Measurements from ENCODE around the gene RERE. TPM values are rescaled to one million over a fixed set of nuclear protein-coding genes. Genes with fewer than 3 reads are reported as not detected.

Gene RERE
- total and polyA plus RNA-seq, 2 experiments from 2014 or later = 148 to 170 TPM

GRCh38 chr1:8509579-8509978, 307.9 kb downstream of the RERE start:
- Mint-ChIP-seq H3K9me3 (no peaks in the 10 kb centered on the region; the same call in 2 of the 3 replicates), H3K27ac (no peak overlapping the region), H3K27me3 (ENCODE audit: insufficient read depth, low read depth, poor library complexity) (peaks cover 18% of the 10 kb centered on the region), H3K4me1 (peaks cover 20% of the 10 kb centered on the region), H3K36me3 (ENCODE audit: low read depth) (peaks cover 25% of the 10 kb centered on the region), H3K4me3 (no peak overlapping the region)
- Histone ChIP-seq H4K20me1 (replicated peaks; ENCODE audit: insufficient read depth) (0 out of 2 replicates have a peak, but pooled peaks cover 5% of the 10 kb centered on the region), H3K9me2 (ENCODE audit: insufficient read depth) (no peaks in the 10 kb centered on the region), H3K4me1 (ENCODE audit: insufficient read depth) (peaks cover 3% of the 10 kb centered on the region; the same call in 1 of the 2 replicates), H3K4me3 (no peak overlapping the region), H3K36me3 (ENCODE audit: insufficient read depth) (peaks cover 4% of the 10 kb centered on the region; the same call in 1 of the 2 replicates), H2AFZ (no peak overlapping the region), H3K79me2 (replicated peaks; ENCODE audit: insufficient read depth) (peaks cover 57% of the 10 kb centered on the region), H3K27ac (ENCODE audit: low read depth) (0 out of 2 replicates have a peak overlapping the region, but pooled peaks have one; percentile 70), H3K4me2 (no peak overlapping the region), H3F3A (replicated peaks; ENCODE audit: low read depth) (peaks cover 4% of the 10 kb centered on the region; the same call in 1 of the 2 replicates), H3K27me3 (ENCODE audit: insufficient read depth) (no peaks in the 10 kb centered on the region)
- ATAC-seq = no peak
- TF ChIP-seq STAT1 (IDR thresholded peaks at IDR 0.05; ENCODE audit: unreplicated experiment) (no peak), POLR2AphosphoS5 (IDR thresholded peaks at IDR 0.05; ENCODE audit: low read depth) (no peak), NANOG (IDR thresholded peaks at IDR 0.05; ENCODE audit: borderline replicate concordance) (no peak), REST (IDR thresholded peaks at IDR 0.05; ENCODE audit: unreplicated experiment) (no peak), CREB1 (CRISPR knock-in tag; IDR thresholded peaks at IDR 0.05; ENCODE audit: low read depth) (no peak), CTCF (conservative IDR thresholded peaks at IDR 0.05; ENCODE audit: low read depth in 2 of 2) (no peak), EZH2phosphoT487 (IDR thresholded peaks at IDR 0.05; ENCODE audit: unreplicated experiment) (no peak), EZH2 (IDR thresholded peaks at IDR 0.05; ENCODE audit: low read depth, unreplicated experiment) (no peak), ZNF331 (CRISPR knock-in tag; IDR thresholded peaks at IDR 0.05; ENCODE audit: low read depth) (no peak), JUNB (IDR thresholded peaks at IDR 0.05; ENCODE audit: unreplicated experiment) (no peak), ZNF114 (CRISPR knock-in tag; IDR thresholded peaks at IDR 0.05) (no peak), ZNF462 (CRISPR knock-in tag; IDR thresholded peaks at IDR 0.05) (no peak), ETS1 (IDR thresholded peaks at IDR 0.05) (no peak)
- no peak for DNase-seq (ENCODE audit: low spot score)
